Testis (tissue), 2 donors: ENCODE measurements around the gene NCMAP.

ENCODE experiments used
- POLR2A ChIP-seq: fragments of 450-650 bp; IDR thresholded peaks from one replicate; pipeline ENCODE4 v1.6.1; 2017; ENCODE audit warnings: antibody characterized with exemption, mild to moderate bottlenecking, moderate library complexity
- TF ChIP-seq, protein P1 (sequence below), 3 experiments: fragments of 450-650 bp in 2 of 3; fragments of 200-600 bp in 1 of 3; sonication (generic) in 1 of 3; IDR thresholded peaks; one replicate each; pipeline ENCODE4 v1.5.1; 2016 to 2019; ENCODE audit warnings: antibody characterized with exemption in 3 of 3, mild to moderate bottlenecking in 2 of 3, moderate library complexity in 1 of 3

DNA sequence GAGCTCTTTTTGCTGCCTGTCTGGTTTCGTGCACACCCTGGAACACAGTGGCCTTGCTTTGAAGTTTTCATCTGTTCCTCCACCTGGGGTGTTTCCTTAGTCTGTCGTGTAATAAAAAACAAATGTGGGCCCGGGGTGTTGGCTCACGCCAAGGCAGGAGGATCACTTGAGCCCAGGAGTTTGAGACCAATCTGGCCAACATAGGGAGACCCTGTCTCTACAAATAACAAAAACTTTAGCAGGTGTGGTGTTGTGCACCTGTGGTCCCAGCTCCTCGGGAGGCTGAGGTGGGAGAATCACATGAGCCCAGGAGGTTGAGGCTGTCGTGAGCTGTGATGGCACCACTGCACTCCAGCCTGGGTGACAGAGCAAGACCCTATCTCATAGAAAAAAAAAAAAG, 4.5 kb downstream of the NCMAP start:
- TF ChIP-seq, protein P1, sequence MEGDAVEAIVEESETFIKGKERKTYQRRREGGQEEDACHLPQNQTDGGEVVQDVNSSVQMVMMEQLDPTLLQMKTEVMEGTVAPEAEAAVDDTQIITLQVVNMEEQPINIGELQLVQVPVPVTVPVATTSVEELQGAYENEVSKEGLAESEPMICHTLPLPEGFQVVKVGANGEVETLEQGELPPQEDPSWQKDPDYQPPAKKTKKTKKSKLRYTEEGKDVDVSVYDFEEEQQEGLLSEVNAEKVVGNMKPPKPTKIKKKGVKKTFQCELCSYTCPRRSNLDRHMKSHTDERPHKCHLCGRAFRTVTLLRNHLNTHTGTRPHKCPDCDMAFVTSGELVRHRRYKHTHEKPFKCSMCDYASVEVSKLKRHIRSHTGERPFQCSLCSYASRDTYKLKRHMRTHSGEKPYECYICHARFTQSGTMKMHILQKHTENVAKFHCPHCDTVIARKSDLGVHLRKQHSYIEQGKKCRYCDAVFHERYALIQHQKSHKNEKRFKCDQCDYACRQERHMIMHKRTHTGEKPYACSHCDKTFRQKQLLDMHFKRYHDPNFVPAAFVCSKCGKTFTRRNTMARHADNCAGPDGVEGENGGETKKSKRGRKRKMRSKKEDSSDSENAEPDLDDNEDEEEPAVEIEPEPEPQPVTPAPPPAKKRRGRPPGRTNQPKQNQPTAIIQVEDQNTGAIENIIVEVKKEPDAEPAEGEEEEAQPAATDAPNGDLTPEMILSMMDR (IDR thresholded peaks at IDR 0.05), result no peak
- TF ChIP-seq POLR2A, result no peak
